CD4-positive, alpha-beta T cell treated with Interferon gamma for 1 hour (primary cell): Measurements from ENCODE around the gene RRP8.

ENCODE experiments used
- DNase-seq: peaks from one replicate; pipeline ENCODE4 v3.0.0-alpha.2; 2020

RRP8 gene

DNA sequence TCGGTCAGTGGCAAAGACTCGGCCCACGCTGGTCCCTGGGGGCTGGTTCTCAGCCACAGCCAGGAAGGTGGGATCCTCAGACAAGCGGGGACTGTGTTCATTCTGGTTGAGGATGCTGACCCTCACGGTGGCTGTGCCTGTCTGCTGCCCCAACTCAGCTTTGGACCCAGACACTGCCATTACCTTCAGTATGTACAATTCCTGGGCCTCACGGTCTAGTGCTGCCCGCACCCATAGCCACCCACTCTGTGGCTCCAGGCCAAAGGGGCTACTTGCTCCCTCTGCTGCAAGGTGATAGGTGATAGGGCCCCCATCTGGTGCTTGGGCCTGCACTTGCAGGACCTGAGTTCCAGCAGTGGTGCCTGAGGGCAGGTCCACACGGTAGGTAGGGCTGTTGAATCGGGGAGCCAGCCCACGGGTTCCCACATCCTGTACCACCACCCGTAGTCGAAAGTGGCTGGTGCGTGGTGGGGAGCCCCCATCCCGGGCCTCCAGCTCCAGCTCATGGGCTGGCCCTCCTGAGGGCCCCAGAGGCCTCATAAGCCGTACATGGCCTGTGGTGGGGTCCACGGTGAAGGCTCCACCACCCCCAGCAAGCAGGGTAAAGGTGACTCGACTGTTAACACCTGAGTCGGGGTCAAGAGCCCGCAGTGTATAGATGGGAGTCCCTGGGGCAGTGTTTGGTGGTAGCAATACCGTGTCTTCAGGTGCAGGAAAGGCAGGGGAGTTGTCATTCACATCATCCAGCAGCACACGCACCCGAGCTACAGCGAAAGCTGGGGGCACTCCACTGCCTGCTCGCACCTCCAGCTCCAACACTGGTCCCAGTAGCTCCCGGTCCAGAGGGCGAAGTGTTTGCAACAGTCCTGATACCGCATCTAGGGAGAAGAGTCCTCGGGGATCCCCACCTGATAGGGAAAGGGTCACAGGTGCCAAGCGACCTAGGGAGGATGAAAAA lies 29.0 kb upstream of the RRP8 start:
- no peak for DNase-seq

DNA sequence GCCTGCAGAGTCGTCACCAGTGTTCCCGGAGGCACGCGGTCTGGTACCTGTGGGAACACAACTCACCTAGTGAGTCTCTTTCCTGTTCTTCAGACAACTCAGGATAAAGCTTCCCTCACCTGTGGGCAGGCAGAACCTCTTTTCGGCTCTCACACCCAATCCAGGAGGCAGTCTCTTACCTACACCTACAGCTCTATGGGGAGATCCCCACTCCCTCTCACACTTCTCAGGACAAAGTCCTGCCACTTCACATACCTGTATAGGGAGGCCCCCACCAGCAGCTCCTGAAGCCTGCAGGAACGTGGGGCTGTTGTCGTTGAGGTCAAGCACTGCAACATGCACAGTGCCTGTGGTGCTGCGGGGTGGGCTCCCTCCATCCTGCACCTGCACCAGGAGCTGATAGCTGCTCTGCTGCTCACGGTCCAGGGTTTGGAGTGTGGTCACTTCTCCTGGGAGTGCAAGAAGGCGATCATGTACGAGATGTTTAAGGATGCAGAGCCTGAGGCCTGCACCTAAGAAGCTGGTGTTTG lies 28.0 kb upstream of the RRP8 start:
- no peak for DNase-seq

DNA sequence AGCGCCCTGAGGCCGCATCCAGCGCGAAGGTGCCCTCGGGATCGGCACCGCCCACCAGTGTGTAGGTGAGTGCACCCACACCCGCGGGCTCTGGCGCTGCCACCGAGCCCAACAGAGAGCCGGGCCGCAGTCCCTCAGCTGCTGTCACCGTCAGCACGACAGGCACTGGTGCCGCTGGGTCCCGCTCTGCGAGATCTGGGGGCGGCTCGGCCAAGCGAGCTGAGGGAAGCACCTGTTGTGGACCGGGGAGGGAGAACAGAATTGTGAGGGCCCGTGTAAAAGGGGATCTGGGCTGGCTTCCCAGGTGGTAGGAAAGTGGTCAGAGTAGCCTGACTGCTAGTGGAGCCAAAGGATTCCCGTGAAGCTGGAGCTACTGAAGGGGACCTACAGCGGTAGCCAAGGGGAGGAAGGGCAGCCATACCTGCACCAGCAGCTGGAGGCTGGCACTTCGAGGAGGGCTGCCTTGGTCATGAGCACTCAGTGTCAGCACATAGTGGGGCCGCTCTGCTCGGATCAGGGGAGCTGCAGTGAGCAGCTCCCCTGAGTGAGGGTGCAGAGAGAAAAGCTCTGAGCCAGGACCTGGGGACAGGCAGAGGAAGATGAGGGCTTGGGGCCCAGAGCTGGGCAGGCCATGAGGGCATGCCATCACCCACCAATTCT lies 27.3 kb upstream of the RRP8 start:
- DNase-seq: no peak

DNA sequence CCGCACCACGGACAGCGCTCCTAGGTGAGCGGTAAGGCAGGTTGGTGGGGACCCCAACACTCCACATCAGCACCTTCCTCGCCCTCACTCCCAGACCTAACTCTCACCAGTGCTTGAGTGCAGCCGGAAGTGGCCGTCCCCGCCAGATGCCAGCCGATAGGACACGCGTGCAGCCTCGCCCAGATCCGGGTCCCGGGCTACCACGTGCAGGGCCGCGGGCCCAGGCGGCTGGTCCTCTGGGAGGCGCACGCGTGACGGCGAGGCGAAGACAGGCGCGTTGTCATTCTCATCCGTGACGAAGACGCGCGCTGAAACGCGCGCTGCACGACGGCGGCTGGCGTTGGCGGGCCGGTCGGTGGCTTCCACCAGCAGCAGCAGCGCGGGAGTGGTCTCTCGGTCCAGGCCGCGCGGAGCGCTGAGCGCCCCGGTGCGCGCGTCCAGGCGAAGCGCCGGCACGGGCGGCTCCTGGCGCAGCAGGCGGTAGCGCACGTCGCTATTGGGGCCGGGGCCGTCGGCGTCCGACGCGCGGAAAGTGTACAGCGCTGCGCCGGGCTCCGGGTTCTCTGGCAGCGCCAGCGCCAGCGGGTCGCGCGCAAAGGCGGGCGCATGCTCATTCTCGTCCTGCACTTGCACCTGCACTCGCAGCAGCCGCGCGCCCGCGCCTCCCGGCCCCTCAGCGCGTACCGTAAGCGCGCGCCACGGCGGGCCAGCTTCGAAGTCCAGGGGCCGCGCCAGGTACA lies 26.6 kb upstream of the RRP8 start:
- no peak for DNase-seq

GRCh38 chr11:6629573-6629891 lies 26.1 kb upstream of the RRP8 start:
- DNase-seq: no peak

- DNase-seq: no peak
Measured at GRCh38 chr11:6628526-6628925, 25.1 kb upstream of the RRP8 start.

DNA sequence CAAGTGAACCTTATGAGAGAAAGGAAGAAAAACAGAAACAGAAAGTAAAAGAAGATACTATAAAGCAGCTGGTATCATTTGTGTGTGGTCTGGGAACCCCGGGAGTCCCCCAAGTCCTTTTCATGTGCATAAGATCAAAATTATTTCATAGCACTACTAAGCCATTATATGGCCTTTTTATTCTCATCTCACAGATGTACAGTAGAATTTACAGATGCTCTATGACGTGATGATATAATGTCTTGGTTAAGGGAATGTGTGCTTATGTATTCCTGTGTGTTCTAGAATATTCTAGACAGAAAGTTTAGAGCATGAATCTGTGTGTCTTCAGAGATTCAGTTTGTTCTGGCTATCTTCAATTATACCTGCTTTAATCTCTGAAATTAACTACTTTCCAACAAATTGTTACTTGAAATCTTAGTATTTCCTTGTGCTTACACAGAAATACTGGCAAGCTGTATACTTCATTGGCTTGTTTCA lies 24.4 kb upstream of the RRP8 start:
- no peak for DNase-seq

DNA sequence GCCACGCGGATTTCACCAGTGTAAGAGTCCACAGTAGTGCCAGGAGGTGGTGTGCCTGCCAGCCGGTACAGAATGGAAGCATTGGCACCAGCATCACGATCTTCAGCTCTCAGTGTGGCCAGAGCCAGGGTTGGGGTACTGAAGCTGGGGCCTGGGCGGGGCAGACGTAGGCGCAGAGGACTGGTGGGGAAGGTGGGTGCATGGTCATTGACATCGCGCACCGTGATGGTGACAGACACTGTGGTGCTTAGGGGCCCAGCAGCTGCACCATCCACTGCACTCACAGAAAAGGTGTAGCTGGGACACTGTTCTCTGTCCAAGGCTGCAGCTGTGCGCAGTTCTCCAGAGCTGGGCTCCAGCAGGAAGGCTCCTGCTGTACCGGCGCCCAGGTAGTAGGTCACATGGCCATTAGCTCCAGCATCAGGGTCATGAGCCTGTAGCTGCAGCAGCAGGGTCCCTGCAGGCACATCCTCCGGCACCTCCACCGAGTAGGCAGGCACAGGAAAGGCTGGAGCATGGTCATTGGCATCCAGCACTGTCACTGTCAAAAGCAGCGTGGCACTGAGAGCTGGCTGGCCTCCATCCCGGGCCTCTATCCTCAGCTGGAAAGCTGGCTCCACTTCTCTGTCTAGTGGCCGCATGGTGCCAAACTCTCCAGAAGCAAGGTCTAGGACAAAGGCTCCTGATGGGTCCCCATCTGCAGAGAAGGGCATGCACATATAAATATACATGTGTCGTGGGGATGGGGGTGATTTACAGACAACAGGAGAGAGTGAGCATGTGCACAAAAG lies 23.8 kb upstream of the RRP8 start:
- no peak for DNase-seq

DNA sequence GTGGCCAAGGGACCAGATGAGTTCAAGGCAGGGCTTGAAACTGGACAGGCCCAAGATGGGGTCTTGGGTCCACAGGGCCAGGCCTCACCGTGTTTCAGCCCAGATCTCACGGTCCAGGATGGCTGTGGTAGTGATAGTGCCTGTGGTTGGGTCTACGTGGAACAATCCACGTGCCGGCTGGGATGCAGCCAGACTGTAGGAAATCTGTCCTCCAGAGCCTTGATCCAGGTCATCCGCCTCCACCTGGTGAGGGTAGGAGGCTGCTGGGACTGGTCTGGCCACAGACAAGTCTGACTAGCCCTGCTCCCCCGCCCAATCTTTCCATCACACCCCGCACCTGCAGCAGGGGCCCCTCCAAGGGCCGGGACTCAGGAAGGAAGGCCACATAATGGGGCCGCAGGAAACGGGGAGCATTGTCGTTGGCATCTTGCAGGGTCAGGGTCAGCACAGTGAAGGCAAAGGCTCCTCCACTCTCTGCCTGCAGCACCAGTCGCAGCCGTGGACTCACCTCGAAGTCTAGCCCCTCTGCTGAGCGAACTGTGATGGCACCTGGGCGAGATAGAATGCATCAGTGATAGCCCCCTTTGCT lies 22.5 kb upstream of the RRP8 start:
- DNase-seq: no peak

DNA sequence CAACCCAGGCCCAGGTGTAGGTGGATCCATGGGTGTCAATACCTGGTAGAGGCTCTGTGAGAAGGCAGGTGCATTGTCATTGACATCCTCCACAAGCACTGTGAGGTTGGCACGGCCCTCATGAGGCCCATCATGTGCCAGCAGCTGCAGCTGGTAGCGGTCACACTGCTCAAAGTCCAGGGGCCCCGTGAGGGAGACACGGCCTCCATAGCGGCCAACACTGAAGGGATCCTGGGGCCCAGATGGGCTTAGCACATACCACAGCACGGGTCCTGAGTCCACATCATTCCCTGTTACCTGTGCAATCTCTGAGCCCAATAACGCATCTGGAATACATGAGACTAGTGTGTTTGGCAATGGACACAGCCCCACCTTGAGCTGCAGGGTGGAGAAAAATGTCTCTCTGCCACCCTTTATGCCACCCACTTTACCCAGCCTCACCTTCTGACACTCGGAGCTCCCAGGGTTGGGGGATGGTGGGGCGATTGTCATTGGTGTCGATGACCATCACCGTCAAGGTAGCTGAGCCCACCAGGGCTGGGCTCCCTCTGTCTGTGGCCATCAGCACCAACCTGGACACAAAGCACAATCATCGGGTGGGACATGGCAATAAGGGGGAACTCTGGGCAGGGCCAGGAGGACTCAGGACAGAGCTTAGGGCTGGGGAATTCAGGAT lies 21.9 kb upstream of the RRP8 start:
- DNase-seq: no peak

GRCh38 chr11:6623391-6624363 lies 20.3 kb upstream of the RRP8 start:
- DNase-seq: no peak

- no peak for DNase-seq
Measured at GRCh38 chr11:6622261-6623171, 19.1 kb upstream of the RRP8 start.

- no peak for DNase-seq
Measured at GRCh38 chr11:6621711-6622211, 18.3 kb upstream of the RRP8 start.

- DNase-seq: no peak
Measured at GRCh38 chr11:6620636-6621035, 17.2 kb upstream of the RRP8 start.

GRCh38 chr11:6619004-6619745 lies 15.8 kb upstream of the RRP8 start, which contains the start of gene TPP1:
TSS of gene TPP1 (minus strand) at chr11:6619422. CDS start at chr11:6619400, 22 bp downstream.
- peak; percentile 91 for DNase-seq

- DNase-seq: peak; percentile 74
Measured at GRCh38 chr11:6618117-6619003, 14.9 kb upstream of the RRP8 start.

- DNase-seq: peak; percentile 37
Measured at GRCh38 chr11:6617315-6617781, 13.9 kb upstream of the RRP8 start.
